ENCODE measurements around the gene IQCK.

DNA sequence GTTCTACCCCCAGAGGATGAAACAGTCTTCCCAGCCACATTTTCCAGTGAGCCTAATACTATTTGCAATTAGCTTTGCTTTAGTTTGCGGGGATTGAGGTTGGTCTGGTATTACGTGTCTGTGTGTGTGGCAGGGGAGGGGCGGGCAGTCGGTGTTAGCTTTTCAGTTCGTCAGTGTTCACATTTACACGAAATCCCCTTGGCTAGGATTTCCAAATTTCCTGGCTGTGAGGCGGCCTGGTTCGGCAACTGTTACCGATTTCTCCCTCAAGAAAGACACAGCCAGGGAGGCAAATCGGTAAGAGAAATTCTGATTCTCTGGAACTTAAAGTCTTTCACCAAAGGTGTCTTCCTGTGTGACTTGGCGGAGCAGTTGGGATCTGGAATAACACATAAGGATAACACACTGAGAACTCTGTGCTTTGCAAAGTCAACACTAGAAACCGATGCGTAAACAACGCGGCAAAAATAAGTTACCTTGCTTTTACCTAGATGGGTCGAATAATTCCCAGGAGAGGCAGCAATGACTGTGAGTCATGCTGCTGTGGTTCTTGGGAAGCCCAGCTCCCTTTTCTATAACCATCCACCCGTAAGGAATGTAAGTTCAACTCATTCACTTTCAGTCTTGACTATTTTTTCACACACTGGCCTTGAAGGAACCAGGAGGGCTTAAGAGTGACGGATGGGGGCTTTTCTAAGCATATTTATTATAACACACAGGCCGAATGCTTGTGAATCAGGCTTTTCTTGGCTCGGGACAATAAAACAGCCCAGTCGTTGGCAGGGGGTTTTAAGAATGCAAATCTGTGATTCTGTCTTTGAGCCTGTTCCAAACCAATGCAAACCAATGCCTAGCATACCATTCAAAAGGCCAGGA, 142.3 kb downstream of the IQCK start:
- TF ChIP-seq, protein P1, sequence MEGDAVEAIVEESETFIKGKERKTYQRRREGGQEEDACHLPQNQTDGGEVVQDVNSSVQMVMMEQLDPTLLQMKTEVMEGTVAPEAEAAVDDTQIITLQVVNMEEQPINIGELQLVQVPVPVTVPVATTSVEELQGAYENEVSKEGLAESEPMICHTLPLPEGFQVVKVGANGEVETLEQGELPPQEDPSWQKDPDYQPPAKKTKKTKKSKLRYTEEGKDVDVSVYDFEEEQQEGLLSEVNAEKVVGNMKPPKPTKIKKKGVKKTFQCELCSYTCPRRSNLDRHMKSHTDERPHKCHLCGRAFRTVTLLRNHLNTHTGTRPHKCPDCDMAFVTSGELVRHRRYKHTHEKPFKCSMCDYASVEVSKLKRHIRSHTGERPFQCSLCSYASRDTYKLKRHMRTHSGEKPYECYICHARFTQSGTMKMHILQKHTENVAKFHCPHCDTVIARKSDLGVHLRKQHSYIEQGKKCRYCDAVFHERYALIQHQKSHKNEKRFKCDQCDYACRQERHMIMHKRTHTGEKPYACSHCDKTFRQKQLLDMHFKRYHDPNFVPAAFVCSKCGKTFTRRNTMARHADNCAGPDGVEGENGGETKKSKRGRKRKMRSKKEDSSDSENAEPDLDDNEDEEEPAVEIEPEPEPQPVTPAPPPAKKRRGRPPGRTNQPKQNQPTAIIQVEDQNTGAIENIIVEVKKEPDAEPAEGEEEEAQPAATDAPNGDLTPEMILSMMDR (IDR thresholded peaks at IDR 0.05) = no peak
- TF ChIP-seq POLR2AphosphoS5 (IDR thresholded peaks at IDR 0.05) (no peak), POLR2A (IDR thresholded peaks at IDR 0.05) (no peak)
